Hepatocyte (in vitro differentiated cells): ENCODE measurements around the gene PSMD1. TPM values are rescaled to one million over a fixed set of nuclear protein-coding genes. Genes with fewer than 3 reads are reported as not detected.
"Not testable (repeated sequence)": the region's sequence is repeated elsewhere in the genome, so short reads cannot be mapped to it uniquely, and the experiment has no call there.

ENCODE experiments used
- DNase-seq: peaks from one replicate; pipeline ENCODE4 v3.0.0-alpha.2; 2016; ENCODE audit warnings: low spot score
- H2AFZ ChIP-seq: fragments of 200-600 bp; sonication (generic); 2 replicates; pipeline ENCODE4 v1.6.0; 2016; ENCODE audit warnings: antibody characterized with exemption, mild to moderate bottlenecking
- H3K27ac ChIP-seq: fragments of 200-600 bp; sonication (generic); 2 replicates; pipeline ENCODE4 v1.5.1; 2016; ENCODE audit warnings: mild to moderate bottlenecking
- H3K27me3 ChIP-seq: fragments of 200-600 bp; sonication (generic); 2 replicates; pipeline ENCODE4 v1.6.1; 2016
- H3K36me3 ChIP-seq: fragments of 200-600 bp; sonication (generic); replicated peaks from 2 replicates; pipeline ENCODE4 v1.5.1; 2016; ENCODE audit warnings: low read depth; ENCODE audit not compliant: insufficient read depth
- H3K4me1 ChIP-seq: fragments of 200-600 bp; sonication (generic); 2 replicates; pipeline ENCODE4 v1.5.1; 2016; ENCODE audit warnings: mild to moderate bottlenecking, moderate library complexity; ENCODE audit not compliant: insufficient read depth
- H3K4me2 ChIP-seq: fragments of 200-600 bp; sonication (generic); 2 replicates; pipeline ENCODE4 v1.6.0; 2016
- H3K4me3 ChIP-seq: fragments of 200-600 bp; sonication (generic); 2 replicates; pipeline ENCODE4 v1.5.1; 2016; ENCODE audit warnings: mild to moderate bottlenecking
- H3K79me2 ChIP-seq: fragments of 200-600 bp; sonication (generic); 2 replicates; pipeline ENCODE4 v1.6.0; 2017; ENCODE audit warnings: mild to moderate bottlenecking
- H3K9me2 ChIP-seq: fragments of 200-600 bp; sonication (generic); replicated peaks from 2 replicates; pipeline ENCODE4 v1.6.0; 2017; ENCODE audit warnings: mild to moderate bottlenecking; ENCODE audit not compliant: insufficient read depth
- H3K9me3 ChIP-seq: fragments of 200-600 bp; sonication (generic); 2 replicates; pipeline ENCODE4 v1.5.1; 2016; ENCODE audit warnings: low read depth, mild to moderate bottlenecking
- H4K20me1 ChIP-seq: fragments of 200-600 bp; sonication (generic); 2 replicates; pipeline ENCODE4 v1.6.0; 2016; ENCODE audit warnings: mild to moderate bottlenecking; ENCODE audit not compliant: insufficient read depth, poor library complexity, severe bottlenecking
- CTCF ChIP-seq: fragments of 200-600 bp; sonication (generic); IDR thresholded peaks from 2 replicates; pipeline ENCODE4 v1.5.1; 2016; ENCODE audit warnings: antibody characterized with exemption, mild to moderate bottlenecking; ENCODE audit not compliant: poor library complexity
- EZH2 ChIP-seq: fragments of 200-600 bp; sonication (generic); IDR thresholded peaks from 2 replicates; pipeline ENCODE4 v1.6.1; 2016; ENCODE audit warnings: antibody characterized with exemption, mild to moderate bottlenecking, borderline replicate concordance
- EZH2phosphoT487 ChIP-seq: fragments of 200-600 bp; sonication (generic); IDR thresholded peaks from one replicate; pipeline ENCODE4 v1.6.1; 2018; ENCODE audit warnings: antibody characterized with exemption, mild to moderate bottlenecking, low read depth, moderate library complexity; ENCODE audit not compliant: unreplicated experiment, severe bottlenecking
- WGBS: methylation state at CpG from one replicate; pipeline ENCODE4 v1.1.6; 2016; ENCODE audit warnings: low lambda C conversion rate; ENCODE audit errors: missing lambda C conversion rate; 5-methylcytosine and 5-hydroxymethylcytosine counted together
- polyA plus RNA-seq: library from polyadenylated mRNA; unstranded; fragments of >200 nt; fragmentation: Nextera tagmentation; extraction: Ambion mirVana; gene quantifications from 2 replicates; pipeline ENCODE4 v1.2.1, GENCODE V29; 2016
- total RNA-seq: library from RNA; depleted of rRNA; stranded (reverse); fragments of >200 nt; gene quantifications from 2 replicates; pipeline ENCODE4 v1.2.3, GENCODE V29; 2014

Gene PSMD1
- total and polyA plus RNA-seq, 2 experiments from 2014 or later, result 92.9 to 106 TPM

- Histone ChIP-seq H3K36me3 (peaks cover 15% of the 10 kb centered on the region), H3K4me3 (no peak overlapping the region), H3K79me2 (peaks cover 62% of the 10 kb centered on the region), H3K27me3 (no peaks in the 10 kb centered on the region), H3K4me1 (peaks cover 22% of the 10 kb centered on the region), H3K4me2 (no peak overlapping the region), H3K27ac (no peak overlapping the region), H3K9me3 (no peaks in the 10 kb centered on the region), H2AFZ (no peak overlapping the region), H3K9me2 (no peaks in the 10 kb centered on the region), H4K20me1 (peaks cover 11% of the 10 kb centered on the region)
- DNase-seq, result no peak
- TF ChIP-seq EZH2phosphoT487, result no peak
- TF ChIP-seq EZH2, result no peak
- no peak for TF ChIP-seq CTCF
- 100% methylated on average over 1 of the region's 1 CpG for WGBS
Observed at GRCh38 chr2:231063347-231063746, 6.7 kb downstream of the PSMD1 start.

- no peak overlapping the region for H3K4me3 ChIP-seq
- no peak for TF ChIP-seq CTCF
- no peak for TF ChIP-seq EZH2phosphoT487
- TF ChIP-seq EZH2, result no peak
Observed at GRCh38 chr2:231065966-231066365, 9.3 kb downstream of the PSMD1 start.

GRCh38 chr2:231067531-231067930 is 10.9 kb downstream of the PSMD1 start:
- not testable (repeated sequence) for H3K4me3 ChIP-seq, H2AFZ ChIP-seq, H3K9me3 ChIP-seq, DNase-seq, H3K36me3 ChIP-seq, H3K4me2 ChIP-seq, H4K20me1 ChIP-seq, H3K9me2 ChIP-seq, H3K27me3 ChIP-seq
- 90% methylated on average over 6 of the region's 8 CpGs for WGBS
- Histone ChIP-seq H3K27ac (peak overlapping the region; percentile 80), H3K4me1 (peaks cover 14% of the 10 kb centered on the region), H3K79me2 (peaks cover 20% of the 10 kb centered on the region)

More at GRCh38 chr2:231065966-231066365, 9.3 kb downstream of the PSMD1 start:
- peaks cover 36% of the 10 kb centered on the region for H3K79me2 ChIP-seq
- H3K9me2 ChIP-seq, result no peaks in the 10 kb centered on the region
- no peak overlapping the region for H2AFZ ChIP-seq
- H4K20me1 ChIP-seq, result no peaks in the 10 kb centered on the region
- H3K4me1 ChIP-seq, result peaks cover 14% of the 10 kb centered on the region
- H3K36me3 ChIP-seq, result peaks cover 15% of the 10 kb centered on the region
- H3K9me3 ChIP-seq, result no peaks in the 10 kb centered on the region
- 85% methylated on average over 1 of the region's 1 CpG for WGBS
- no peaks in the 10 kb centered on the region for H3K27me3 ChIP-seq
- no peak overlapping the region for H3K27ac ChIP-seq
- no peak for DNase-seq
- no peak overlapping the region for H3K4me2 ChIP-seq

- Histone ChIP-seq H2AFZ (no peak overlapping the region), H3K4me1 (peaks cover 14% of the 10 kb centered on the region), H3K4me2 (peak overlapping the region; percentile 27)
Observed at GRCh38 chr2:231068525-231069222, 12.0 kb downstream of the PSMD1 start.

More at GRCh38 chr2:231068525-231069222, 12.0 kb downstream of the PSMD1 start:
- Histone ChIP-seq H3K27ac (peak overlapping the region; percentile 80), H3K27me3 (no peaks in the 10 kb centered on the region), H3K79me2 (peaks cover 10% of the 10 kb centered on the region), H3K4me3 (no peak overlapping the region), H3K9me2 (no peaks in the 10 kb centered on the region), H3K36me3 (no peaks in the 10 kb centered on the region), H4K20me1 (no peaks in the 10 kb centered on the region), H3K9me3 (no peaks in the 10 kb centered on the region)
- no peak for TF ChIP-seq EZH2phosphoT487
- no peak for TF ChIP-seq CTCF
- TF ChIP-seq EZH2, result no peak
- 69% methylated on average over 5 of the region's 5 CpGs for WGBS
- DNase-seq, result peak; percentile 60
